ENCODE data around the gene ATP6V0E2.

DNA sequence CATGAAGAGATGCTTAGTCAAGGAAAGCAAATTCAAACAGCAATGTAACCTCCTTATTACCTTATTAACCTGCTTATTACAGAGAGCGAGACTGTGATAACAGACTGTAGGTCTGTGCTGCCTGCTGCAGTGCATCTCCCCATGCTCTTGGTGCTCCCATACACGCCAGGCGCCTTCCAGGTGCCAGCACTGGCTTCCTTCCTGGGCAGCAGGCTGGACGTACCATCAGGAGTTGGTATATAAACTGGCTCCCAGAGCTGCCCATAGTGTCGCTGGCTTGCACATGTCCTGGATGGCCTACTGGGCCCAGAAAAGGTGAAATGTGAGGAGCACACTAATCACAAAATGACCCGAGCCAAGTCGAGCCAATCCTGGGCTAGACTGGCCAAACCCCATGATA lies 13.5 kb downstream of the ATP6V0E2 start:
- TF ChIP-seq, protein P1, sequence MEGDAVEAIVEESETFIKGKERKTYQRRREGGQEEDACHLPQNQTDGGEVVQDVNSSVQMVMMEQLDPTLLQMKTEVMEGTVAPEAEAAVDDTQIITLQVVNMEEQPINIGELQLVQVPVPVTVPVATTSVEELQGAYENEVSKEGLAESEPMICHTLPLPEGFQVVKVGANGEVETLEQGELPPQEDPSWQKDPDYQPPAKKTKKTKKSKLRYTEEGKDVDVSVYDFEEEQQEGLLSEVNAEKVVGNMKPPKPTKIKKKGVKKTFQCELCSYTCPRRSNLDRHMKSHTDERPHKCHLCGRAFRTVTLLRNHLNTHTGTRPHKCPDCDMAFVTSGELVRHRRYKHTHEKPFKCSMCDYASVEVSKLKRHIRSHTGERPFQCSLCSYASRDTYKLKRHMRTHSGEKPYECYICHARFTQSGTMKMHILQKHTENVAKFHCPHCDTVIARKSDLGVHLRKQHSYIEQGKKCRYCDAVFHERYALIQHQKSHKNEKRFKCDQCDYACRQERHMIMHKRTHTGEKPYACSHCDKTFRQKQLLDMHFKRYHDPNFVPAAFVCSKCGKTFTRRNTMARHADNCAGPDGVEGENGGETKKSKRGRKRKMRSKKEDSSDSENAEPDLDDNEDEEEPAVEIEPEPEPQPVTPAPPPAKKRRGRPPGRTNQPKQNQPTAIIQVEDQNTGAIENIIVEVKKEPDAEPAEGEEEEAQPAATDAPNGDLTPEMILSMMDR (IDR thresholded peaks at IDR 0.05; ENCODE audit: low read depth, low read length), result no peak
- TF ChIP-seq POLR2A (IDR thresholded peaks at IDR 0.05; ENCODE audit: extremely low read depth, insufficient read length), result no peak
- TF ChIP-seq, protein P2, sequence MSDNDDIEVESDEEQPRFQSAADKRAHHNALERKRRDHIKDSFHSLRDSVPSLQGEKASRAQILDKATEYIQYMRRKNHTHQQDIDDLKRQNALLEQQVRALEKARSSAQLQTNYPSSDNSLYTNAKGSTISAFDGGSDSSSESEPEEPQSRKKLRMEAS (IDR thresholded peaks at IDR 0.05; ENCODE audit: low read depth, low read length), result no peak
- TF ChIP-seq MYC (IDR thresholded peaks at IDR 0.05; ENCODE audit: low read depth, low read length), result no peak
